Keratinocyte (primary cell): Measurements from ENCODE around the gene CORO2B. TPM values are rescaled to one million over a fixed set of nuclear protein-coding genes. Genes with fewer than 3 reads are reported as not detected.

ENCODE experiments used
- DNase-seq: peaks from one replicate; pipeline ENCODE4 v3.0.0-alpha.2; 2011; ENCODE audit warnings: low read depth, missing footprints, low spot score
- FAIRE-seq: peaks from 2 replicates; lab custom pipeline; 2011; peaks lifted over from hg19 to GRCh38; lab: Jason Lieb, UNC
- H2AFZ ChIP-seq: 2 replicates; pipeline ENCODE4 v1.6.0; 2012; ENCODE audit warnings: low read length, control low read depth, inconsistent platforms; ENCODE audit not compliant: control insufficient read depth
- H3K27ac ChIP-seq: 2 replicates; pipeline ENCODE4 v1.5.1; 2011; ENCODE audit warnings: low read length; ENCODE audit not compliant: control insufficient read depth, insufficient read depth
- H3K27me3 ChIP-seq: 3 replicates; pipeline ENCODE4 v1.6.0; 2011; ENCODE audit warnings: low read length; ENCODE audit not compliant: control insufficient read depth, insufficient read depth; ENCODE audit errors: extremely low read depth
- H3K36me3 ChIP-seq, 2 experiments: 2 replicates in 1 of 2; 3 replicates in 1 of 2; pipeline ENCODE4 v1.5.1; 2011; ENCODE audit warnings: low read length in 2 of 2, mild to moderate bottlenecking in 1 of 2; ENCODE audit not compliant: control insufficient read depth in 2 of 2, insufficient read depth in 2 of 2; ENCODE audit errors: extremely low read depth in 1 of 2
- H3K4me1 ChIP-seq: 3 replicates; pipeline ENCODE4 v1.5.1; 2011; ENCODE audit warnings: low read length; ENCODE audit not compliant: control insufficient read depth, insufficient read depth; ENCODE audit errors: extremely low read depth
- H3K4me2 ChIP-seq: 3 replicates; pipeline ENCODE4 v1.6.0; 2011; ENCODE audit warnings: low read depth, low read length; ENCODE audit not compliant: control insufficient read depth, insufficient read depth; ENCODE audit errors: extremely low read depth
- H3K4me3 ChIP-seq, 3 experiments: fragments of 200-600 bp in 1 of 3; sonication (generic) in 1 of 3; 2 replicates in 2 of 3; 3 replicates in 1 of 3; pipeline ENCODE4 v1.5.1; 2011 to 2016; ENCODE audit warnings: low read length in 3 of 3, mild to moderate bottlenecking in 3 of 3, control low read depth in 2 of 3, inconsistent platforms in 1 of 3, low read depth in 1 of 3, mixed read lengths in 1 of 3, mixed run types in 1 of 3, moderate library complexity in 1 of 3; ENCODE audit not compliant: control insufficient read depth in 2 of 3, insufficient read depth in 2 of 3; ENCODE audit errors: extremely low read depth in 1 of 3
- H3K79me2 ChIP-seq: 2 replicates; pipeline ENCODE4 v1.6.0; 2012; ENCODE audit warnings: low read length; ENCODE audit not compliant: control insufficient read depth, insufficient read depth
- H3K9ac ChIP-seq: 3 replicates; pipeline ENCODE4 v1.6.0; 2011; ENCODE audit warnings: low read length; ENCODE audit not compliant: control insufficient read depth, insufficient read depth; ENCODE audit errors: extremely low read depth
- H3K9me1 ChIP-seq: 3 replicates; pipeline ENCODE4 v1.6.0; 2011; ENCODE audit warnings: low read length; ENCODE audit not compliant: control insufficient read depth, insufficient read depth; ENCODE audit errors: extremely low read depth
- H3K9me3 ChIP-seq: 2 replicates; pipeline ENCODE4 v1.5.1; 2012; ENCODE audit warnings: low read depth, low read length; ENCODE audit not compliant: control insufficient read depth
- H4K20me1 ChIP-seq: 3 replicates; pipeline ENCODE4 v1.6.0; 2011; ENCODE audit warnings: low read length; ENCODE audit not compliant: control insufficient read depth, insufficient read depth; ENCODE audit errors: extremely low read depth
- CTCF ChIP-seq, 3 experiments: IDR thresholded peaks in 1 of 3; conservative IDR thresholded peaks in 1 of 3; optimal IDR thresholded peaks in 1 of 3; 2 replicates in 2 of 3; 3 replicates in 1 of 3; pipeline versions ENCODE3 to v1.5.1; 2011; ENCODE audit warnings: low read length in 3 of 3, mild to moderate bottlenecking in 3 of 3, moderate library complexity in 2 of 3, control low read depth in 1 of 3, inconsistent platforms in 1 of 3; ENCODE audit not compliant: insufficient read depth in 2 of 3; ENCODE audit errors: extremely low read depth in 1 of 3
- EZH2 ChIP-seq: IDR thresholded peaks from one replicate; pipeline ENCODE4 v1.6.1; 2012; ENCODE audit warnings: inconsistent platforms, mild to moderate bottlenecking, low read length, moderate library complexity
- dilution Hi-C: fragments of 300-500 bp; cut with MboI; formaldehyde crosslinking; loops from one replicate; pipeline ENCODE4 v1.7.0; 2020; ENCODE audit warnings: low sequenced_read_pairs; ENCODE audit not compliant: extremely low pct_ligation_motif_present
- polyA plus RNA-seq, 5 experiments: library from polyadenylated mRNA; depleted of rRNA in 3 of 5; stranded (reverse) in 3 of 5; stranded (forward) in 1 of 5; unstranded in 1 of 5; fragments of >200 nt; gene quantifications; 1 replicate in 1 of 5; 2 replicates in 3 of 5; 3 replicates in 1 of 5; pipeline versions ENCODE4 v1.2.1 to v1.2.3, GENCODE V29; 2011 to 2012; ENCODE audit warnings: missing spikeins in 2 of 5, low read depth in 1 of 5, low replicate concordance in 1 of 5

CORO2B gene
- polyA plus RNA-seq, 1 donor (not counting 4 experiments of a cell fraction or from before 2014, with no cell fraction given): 0.13 TPM

- no peak overlapping the region for H3K4me3 ChIP-seq
- H3K27ac ChIP-seq: no peak overlapping the region
- H3K9ac ChIP-seq: no peak overlapping the region
- no peaks in the 10 kb centered on the region for H4K20me1 ChIP-seq
- H3K27me3 ChIP-seq: no peaks in the 10 kb centered on the region
- no peaks in the 10 kb centered on the region for H3K4me1 ChIP-seq
- no peaks in the 10 kb centered on the region for H3K36me3 ChIP-seq
- no peak overlapping the region for H3K4me2 ChIP-seq
- H2AFZ ChIP-seq: no peak overlapping the region
- H3K9me3 ChIP-seq: no peaks in the 10 kb centered on the region
- no peaks in the 10 kb centered on the region for H3K79me2 ChIP-seq
- FAIRE-seq (no peak), DNase-seq (no peak)
- dilution Hi-C loops: no loop called here
- TF ChIP-seq EZH2: no peak
- no peak for TF ChIP-seq CTCF (optimal IDR thresholded peaks at IDR 0.05 in 1 of 3, IDR thresholded peaks at IDR 0.05 in 1 of 3, conservative IDR thresholded peaks at IDR 0.05 in 1 of 3; ENCODE audit: extremely low read depth in 1 of 3, insufficient read depth in 2 of 3, low read length in 3 of 3)
- no peaks in the 10 kb centered on the region for H3K9me1 ChIP-seq
These were observed 36.5 kb downstream of the CORO2B start for GRCh38 chr15:68615301-68615700.

DNA sequence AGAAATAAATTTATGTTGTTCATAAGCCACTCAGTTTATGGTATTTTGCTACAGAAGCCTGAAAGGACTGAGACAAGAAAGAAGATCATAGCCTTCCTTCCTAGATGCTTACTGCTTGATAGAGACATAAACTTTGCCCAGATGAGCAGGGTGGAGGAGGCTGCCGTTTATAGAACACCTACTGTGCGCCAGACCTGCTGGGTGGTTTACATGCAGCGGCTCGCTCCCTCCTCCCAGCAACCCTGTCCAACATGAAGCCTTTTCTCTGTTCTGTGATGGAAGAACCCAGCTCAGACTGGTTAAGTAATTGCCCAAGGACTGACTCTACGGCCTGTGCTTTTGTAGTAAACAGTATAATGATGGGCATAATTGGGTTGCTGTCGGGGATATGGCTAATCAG lies 37.0 kb downstream of the CORO2B start:
- Histone ChIP-seq H3K4me1 (no peaks in the 10 kb centered on the region), H2AFZ (no peak overlapping the region), H3K4me2 (no peak overlapping the region), H3K36me3 (no peaks in the 10 kb centered on the region), H3K9me3 (no peaks in the 10 kb centered on the region), H3K9ac (no peak overlapping the region), H3K79me2 (no peaks in the 10 kb centered on the region), H4K20me1 (no peaks in the 10 kb centered on the region), H3K27ac (no peak overlapping the region), H3K27me3 (no peaks in the 10 kb centered on the region), H3K9me1 (no peaks in the 10 kb centered on the region), H3K4me3 (no peak overlapping the region)
- no peak for DNase-seq
- FAIRE-seq: no peak
- no peak for TF ChIP-seq CTCF (optimal IDR thresholded peaks at IDR 0.05 in 1 of 3, IDR thresholded peaks at IDR 0.05 in 1 of 3, conservative IDR thresholded peaks at IDR 0.05 in 1 of 3; ENCODE audit: extremely low read depth in 1 of 3, insufficient read depth in 2 of 3, low read length in 3 of 3)
- no peak for TF ChIP-seq EZH2
- dilution Hi-C loops: no loop called here
